ENCODE measurements around the gene EIF3B.
A peak's percentile ranks its signal among the peaks of the same experiment; 100 is the strongest.

Gene EIF3B

GRCh38 chr7:2347351-2348063 lies 7.1 kb upstream of the EIF3B start:
- peak; percentile 66 to 80 (median 72) for DNase-seq

GRCh38 chr7:2350055-2350454 lies 4.6 kb upstream of the EIF3B start:
- no peak for DNase-seq

GRCh38 chr7:2350861-2351260 lies 3.8 kb upstream of the EIF3B start:
- DNase-seq, result peak in 1 of 3 donors; percentile 25

GRCh38 chr7:2353113-2353935 lies 1.3 kb upstream of the EIF3B start:
- DNase-seq, result no peak

GRCh38 chr7:2353936-2354185 lies 766 bp upstream of the EIF3B start:
- peak; percentile 87 to 96 (median 95) for DNase-seq

- DNase-seq, result peak; percentile 18 to 44 (median 23)
These were observed 495 bp downstream of the EIF3B start for GRCh38 chr7:2354939-2355704.

GRCh38 chr7:2355705-2356008 lies 1.0 kb downstream of the EIF3B start:
- DNase-seq, result no peak

GRCh38 chr7:2357165-2357564 lies 2.5 kb downstream of the EIF3B start:
- DNase-seq, result no peak

GRCh38 chr7:2357571-2357970 lies 2.9 kb downstream of the EIF3B start:
- DNase-seq, result peak; percentile 26 to 44 (median 38)

- DNase-seq, result no peak
These were observed 4.4 kb downstream of the EIF3B start for GRCh38 chr7:2358968-2359527.

GRCh38 chr7:2359610-2360009 lies 5.0 kb downstream of the EIF3B start:
- no peak for DNase-seq

GRCh38 chr7:2360796-2361195 lies 6.2 kb downstream of the EIF3B start:
- DNase-seq, result no peak

GRCh38 chr7:2362385-2363088 lies 7.9 kb downstream of the EIF3B start:
- DNase-seq, result no peak

GRCh38 chr7:2369139-2369538 lies 14.5 kb downstream of the EIF3B start:
- no peak for DNase-seq

GRCh38 chr7:2371329-2371728 lies 16.7 kb downstream of the EIF3B start:
- no peak for DNase-seq

GRCh38 chr7:2372724-2373123 lies 18.1 kb downstream of the EIF3B start:
- DNase-seq, result no peak

GRCh38 chr7:2373124-2373556 lies 18.5 kb downstream of the EIF3B start:
- DNase-seq, result no peak

GRCh38 chr7:2373646-2374045 lies 19.0 kb downstream of the EIF3B start:
- DNase-seq, result no peak

- DNase-seq, result no peak
These were observed 19.8 kb downstream of the EIF3B start for GRCh38 chr7:2374401-2374800.

- no peak for DNase-seq
These were observed 20.5 kb downstream of the EIF3B start for GRCh38 chr7:2374830-2375728.

GRCh38 chr7:2376351-2377154 lies 21.9 kb downstream of the EIF3B start:
- no peak for DNase-seq

Measured in suppressor macrophage treated with lipopolysaccharide for 1 hour (primary cell).